Measurements from ENCODE around the gene ABCA2.
"Not testable (repeated sequence)": the region's sequence is repeated elsewhere in the genome, so short reads cannot be mapped to it uniquely, and the experiment has no call there.

ABCA2 gene

GRCh38 chr9:137015540-137015930 is 12.5 kb downstream of the ABCA2 start:
- no peak for DNase-seq

GRCh38 chr9:137014776-137015539 is 13.1 kb downstream of the ABCA2 start:
- no peak for DNase-seq

GRCh38 chr9:137014166-137014565 is 13.9 kb downstream of the ABCA2 start:
- DNase-seq: no peak

- no peak for DNase-seq
Observed at GRCh38 chr9:137013571-137013940, 14.5 kb downstream of the ABCA2 start.

GRCh38 chr9:137012694-137013570 is 15.1 kb downstream of the ABCA2 start:
- no peak for DNase-seq

GRCh38 chr9:137011907-137012675 is 15.9 kb downstream of the ABCA2 start:
- no peak for DNase-seq

- no peak for DNase-seq
Observed at GRCh38 chr9:137011156-137011555, 16.9 kb downstream of the ABCA2 start.

GRCh38 chr9:137009938-137010732 is 17.9 kb downstream of the ABCA2 start:
- no peak for DNase-seq

- DNase-seq: no peak
Observed at GRCh38 chr9:137009217-137009616, 18.8 kb downstream of the ABCA2 start.

- no peak for DNase-seq
Observed at GRCh38 chr9:137008312-137008711, 19.7 kb downstream of the ABCA2 start.

GRCh38 chr9:137007816-137008270 is 20.2 kb downstream of the ABCA2 start:
- DNase-seq: no peak

- DNase-seq: no peak
Observed at GRCh38 chr9:137007108-137007815, 20.8 kb downstream of the ABCA2 start.

GRCh38 chr9:137006116-137007003 is 21.7 kb downstream of the ABCA2 start:
- DNase-seq: no peak

- not testable (repeated sequence) for DNase-seq
Observed at GRCh38 chr9:137004285-137004684, 23.8 kb downstream of the ABCA2 start.

GRCh38 chr9:137002646-137003041 is 25.4 kb downstream of the ABCA2 start:
- no peak for DNase-seq

GRCh38 chr9:137001857-137002645 is 26.0 kb downstream of the ABCA2 start:
- DNase-seq: no peak

- no peak for DNase-seq
Observed at GRCh38 chr9:137000177-137000930, 27.7 kb downstream of the ABCA2 start.

- no peak for DNase-seq
Observed at GRCh38 chr9:136997830-136998234, 30.2 kb downstream of the ABCA2 start.

- no peak for DNase-seq
Observed at GRCh38 chr9:136997371-136997770, 30.7 kb downstream of the ABCA2 start.
